H1 (cell line): ENCODE measurements around the gene LONP2. TPM values are rescaled to one million over a fixed set of nuclear protein-coding genes. Genes with fewer than 3 reads are reported as not detected.

ENCODE experiments used
- CHD2 ChIP-seq: IDR thresholded peaks from 2 replicates; pipeline ENCODE4 v1.6.1; 2012; ENCODE audit warnings: low read length, improper control_type of control experiment
- CREB1 ChIP-seq: IDR thresholded peaks from 2 replicates; pipeline ENCODE4 v1.6.1; 2012; ENCODE audit warnings: inconsistent platforms
- CTCF ChIP-seq, 3 experiments: IDR thresholded peaks; 1 replicate in 2 of 3; 2 replicates in 1 of 3; pipeline versions ENCODE4 v1.5.1 to v1.6.1; 2011; ENCODE audit warnings: low read length in 3 of 3, mild to moderate bottlenecking in 3 of 3, inconsistent platforms in 2 of 3, low read depth in 1 of 3, moderate library complexity in 1 of 3; ENCODE audit not compliant: insufficient read depth in 1 of 3; ENCODE audit errors: control extremely low read depth in 1 of 3
- FOSL1 ChIP-seq: IDR thresholded peaks from 2 replicates; pipeline ENCODE4 v1.6.1; 2011; ENCODE audit warnings: mild to moderate bottlenecking, low read depth, low read length, moderate library complexity; ENCODE audit not compliant: insufficient read depth
- MAX ChIP-seq: IDR thresholded peaks from 2 replicates; pipeline ENCODE4 v1.6.1; 2012; ENCODE audit warnings: inconsistent platforms
- POU5F1 ChIP-seq: IDR thresholded peaks from 2 replicates; pipeline ENCODE4 v1.6.1; 2011; ENCODE audit warnings: low read depth, mild to moderate bottlenecking, low read length, moderate library complexity
- SP2 ChIP-seq: IDR thresholded peaks from 2 replicates; pipeline ENCODE4 v1.6.1; 2012; ENCODE audit warnings: mild to moderate bottlenecking, low read length, inconsistent platforms
- polyA plus RNA-seq, 7 experiments: library from polyadenylated mRNA; depleted of rRNA in 3 of 7; stranded (reverse) in 5 of 7; unstranded in 2 of 7; fragments of >200 nt in 5 of 7; fragments of 200-250 nt in 2 of 7; gene quantifications; 1 replicate in 5 of 7; 2 replicates in 1 of 7; 4 replicates in 1 of 7; pipeline versions ENCODE4 v1.2.1 to v1.2.3, GENCODE V29; 2011 to 2013; ENCODE audit warnings: missing spikeins in 2 of 7, mixed read lengths in 2 of 7
- total RNA-seq: library from RNA; stranded (reverse); fragmentation: NEBNext Ultra II Directional; extraction: Animal tissue kit (Norgen Biotek cat#: 25700); gene quantifications from 2 replicates; pipeline ENCODE4 v1.2.1, GENCODE V29; 2021

The LONP2 gene
- total and polyA plus RNA-seq, 2 of the 8 experiments (the other 6 are each of a cell fraction or from before 2014, with no cell fraction given) = 8.1 to 23.1 TPM

- TF ChIP-seq FOSL1 (no peak), POU5F1 (no peak), CREB1 (no peak), CTCF (IDR thresholded peaks at IDR 0.05; ENCODE audit: control extremely low read depth in 1 of 3, insufficient read depth in 1 of 3, low read depth in 1 of 3, low read length in 3 of 3) (no peak), SP2 (no peak), CHD2 (no peak), MAX (no peak)
These were observed 149.6 kb downstream of the LONP2 start (continued) for GRCh38 chr16:48393485-48394354.
